Renal pelvis (tissue), 12 donors: ENCODE measurements around the gene CWH43. TPM values are rescaled to one million over a fixed set of nuclear protein-coding genes. Genes with fewer than 3 reads are reported as not detected.
"Not testable (repeated sequence)": the region's sequence is repeated elsewhere in the genome, so short reads cannot be mapped to it uniquely, and the experiment has no call there.

Source experiments
- DNase-seq: peaks from one replicate; pipeline ENCODE4 v3.0.0-alpha.2; 2013
- long read RNA-seq, 16 experiments: transcript quantifications; one replicate each; lab custom pipeline, GENCODE V29; 2026
- polyA plus RNA-seq, 3 donors: library from polyadenylated mRNA; unstranded; fragments of 120-200 nt; gene quantifications; one replicate each; pipeline ENCODE4 v1.2.1, GENCODE V29; 2013; ENCODE audit not compliant: insufficient read length in 3 of 3

The CWH43 gene
- polyA plus RNA-seq: 1 to 10 TPM; 4.8 to 8.0 (median 5.6) TPM
- long read RNA-seq, donor 1: 0 reads
- long read RNA-seq, donor 2, partial matches to known transcripts: 0 of 2 reads
- long read RNA-seq, donor 2, other reads (novel, unspliced or antisense): 0 of 2 reads
- long read RNA-seq, donor 3, partial matches to known transcripts: 0 of 1 reads
- long read RNA-seq, donor 3, other reads (novel, unspliced or antisense): 0 of 1 reads
- long read RNA-seq, donor 4, partial matches to known transcripts: 6 of 8 reads
- long read RNA-seq, donor 4, other reads (novel, unspliced or antisense): 0 of 8 reads
- long read RNA-seq, donor 5, partial matches to known transcripts: 0 of 2 reads
- long read RNA-seq, donor 5, other reads (novel, unspliced or antisense): 0 of 2 reads
- long read RNA-seq, donor 6: 0 reads
- long read RNA-seq, donor 7, partial matches to known transcripts: 0 of 1 reads
- long read RNA-seq, donor 7, other reads (novel, unspliced or antisense): 0 of 1 reads
- long read RNA-seq, donor 8: 0 reads
- long read RNA-seq, donor 9, partial matches to known transcripts: 12 of 14 reads
- long read RNA-seq, donor 9, other reads (novel, unspliced or antisense): 0 of 14 reads
- long read RNA-seq, donor 10, partial matches to known transcripts: 0 of 1 reads
- long read RNA-seq, donor 10, other reads (novel, unspliced or antisense): 0 of 1 reads
- long read RNA-seq, donor 11: 0 reads
- long read RNA-seq, donor 12, partial matches to known transcripts: 13 of 14 reads
- long read RNA-seq, donor 12, other reads (novel, unspliced or antisense): 0 of 14 reads
- long read RNA-seq, donor 13, partial matches to known transcripts: 0 of 1 reads
- long read RNA-seq, donor 13, other reads (novel, unspliced or antisense): 0 of 1 reads
- long read RNA-seq, donor 14, partial matches to known transcripts: 6 of 6 reads
- long read RNA-seq, donor 14, other reads (novel, unspliced or antisense): 0 of 6 reads
- long read RNA-seq, donor 15, partial matches to known transcripts: 0 of 1 reads
- long read RNA-seq, donor 15, other reads (novel, unspliced or antisense): 0 of 1 reads
- long read RNA-seq, donor 16, partial matches to known transcripts: 5 of 8 reads
- long read RNA-seq, donor 16, other reads (novel, unspliced or antisense): 0 of 8 reads

DNA sequence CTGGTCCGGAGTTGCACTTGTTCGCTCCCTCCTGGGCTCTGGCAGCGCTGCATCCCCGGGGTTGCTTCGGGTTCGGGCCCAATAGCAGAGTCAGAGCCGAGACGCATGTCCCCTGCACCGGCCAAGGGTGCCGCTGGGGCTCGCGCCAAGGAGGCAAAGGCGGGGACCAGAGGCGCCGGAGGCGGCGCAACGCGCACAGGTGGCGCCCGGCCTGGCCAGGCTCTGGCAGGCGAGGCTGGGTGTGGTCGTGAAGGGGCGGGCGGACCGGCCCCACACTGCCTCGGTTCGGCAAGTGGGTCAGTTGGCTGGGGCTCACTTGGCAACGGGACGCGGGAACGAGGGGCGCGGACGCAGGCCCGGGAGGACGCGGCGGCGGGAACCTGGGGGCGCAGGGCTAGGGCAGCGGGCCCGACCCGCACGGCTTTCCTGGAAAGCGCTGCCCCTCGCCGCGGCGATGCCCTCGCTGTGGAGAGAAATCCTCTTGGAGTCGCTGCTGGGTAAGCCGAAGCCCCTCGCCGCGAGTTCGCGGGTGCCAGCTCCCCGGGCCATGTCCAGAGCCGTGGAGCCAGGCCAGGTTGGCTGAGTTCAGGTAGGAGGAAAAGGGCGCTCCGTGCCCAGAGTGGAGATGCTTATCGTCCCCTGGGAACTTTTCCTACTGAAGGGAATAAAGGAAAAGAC is at the start of gene CWH43:
TSS of gene CWH43 (plus strand) at position 300 of the 678 bp plus-strand sequence. CDS start at position 455, 155 bp downstream.
- no peak for DNase-seq

DNA sequence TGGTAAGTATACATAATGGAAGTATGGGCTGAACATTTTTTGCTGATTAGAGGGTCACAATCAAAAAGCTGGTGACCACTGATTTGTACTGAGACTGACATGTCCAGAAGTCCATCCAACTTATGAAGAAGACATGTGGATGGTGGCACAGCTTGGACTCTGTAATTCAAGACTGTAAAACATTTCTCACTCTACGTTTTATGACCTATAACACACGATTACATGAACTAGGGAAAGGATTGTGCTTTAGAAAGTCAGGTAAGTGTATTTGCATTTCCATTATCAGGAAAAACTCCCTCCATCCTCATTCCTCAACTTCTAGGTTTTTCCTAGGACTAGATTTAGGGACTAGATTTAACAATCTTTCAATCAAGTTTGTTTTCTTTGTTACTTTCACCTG is 49.0 kb upstream of the CWH43 start:
- no peak for DNase-seq

DNA sequence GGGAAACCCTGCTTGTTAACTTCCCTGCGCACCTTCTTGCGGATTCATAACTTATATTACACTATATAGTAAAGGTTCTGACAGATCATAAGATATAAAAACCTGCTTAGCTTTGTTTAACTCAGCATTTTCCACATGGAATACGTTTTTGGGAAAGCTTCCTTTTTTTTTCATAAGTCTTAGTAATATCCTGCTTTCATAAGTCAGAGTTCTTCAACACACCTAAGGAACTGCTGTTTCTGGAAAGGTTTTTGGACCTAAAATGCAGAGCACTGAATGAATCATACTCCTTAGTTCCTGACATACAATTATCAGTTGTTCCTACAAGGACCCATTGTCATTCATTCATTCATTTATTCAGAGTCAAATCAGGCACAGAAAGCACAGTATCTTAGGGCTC is 47.2 kb upstream of the CWH43 start:
- no peak for DNase-seq

DNA sequence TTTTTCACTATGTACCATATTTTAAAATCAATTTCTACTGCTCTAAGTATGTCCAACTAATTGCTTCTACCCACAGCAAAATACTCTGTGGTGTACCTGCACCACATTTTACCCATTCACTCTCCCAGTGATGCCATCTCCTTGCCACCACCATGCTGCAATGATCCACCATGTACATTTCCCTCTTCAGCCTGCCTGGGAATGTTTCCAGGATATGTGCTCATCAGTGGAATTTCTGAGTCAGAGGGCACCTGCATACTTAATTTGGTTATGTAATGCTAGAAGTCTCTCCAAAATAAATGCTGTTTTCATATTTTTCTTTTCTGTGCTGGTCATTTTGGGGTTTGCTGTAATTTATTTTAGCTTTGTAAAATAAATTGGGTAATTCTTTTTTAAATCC is 46.3 kb upstream of the CWH43 start:
- DNase-seq: no peak

DNA sequence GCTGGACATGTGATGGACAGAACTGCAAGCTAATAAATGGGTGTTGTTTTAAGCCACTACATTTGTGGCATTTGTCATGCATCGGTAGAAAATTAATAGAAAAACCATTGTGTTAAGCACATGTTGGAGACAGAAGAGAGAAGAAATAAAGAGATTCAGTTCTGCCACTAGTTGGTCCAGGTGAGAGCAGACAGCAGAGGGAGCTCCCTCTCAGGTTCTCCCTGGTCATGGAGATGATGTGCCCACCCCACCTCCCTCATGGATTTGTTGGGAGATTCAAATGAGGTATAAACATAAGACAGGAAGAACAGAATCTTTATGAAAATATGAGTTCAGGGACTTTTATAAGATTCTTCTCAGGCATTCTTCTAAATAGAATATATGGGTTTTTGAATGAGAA is 42.7 kb upstream of the CWH43 start:
- no peak for DNase-seq

DNA sequence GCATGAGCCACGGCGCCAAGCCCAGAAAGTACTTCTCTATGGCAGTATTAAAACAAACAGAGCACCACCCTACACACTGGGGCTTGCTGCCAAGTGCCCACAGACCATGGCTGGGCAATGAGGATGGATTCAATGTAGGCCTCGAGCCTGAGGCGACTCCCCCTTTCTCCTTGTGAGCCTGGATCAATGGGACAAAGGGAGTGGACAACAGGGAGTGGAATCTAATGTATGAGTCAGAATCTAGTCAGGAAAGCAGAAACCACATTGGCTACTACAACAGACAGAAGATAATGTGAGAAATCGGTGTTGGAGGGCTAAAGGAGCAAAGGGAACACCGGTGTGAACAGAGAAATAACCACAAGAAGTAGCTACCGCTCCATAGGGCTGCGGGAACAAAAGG is 41.8 kb upstream of the CWH43 start:
- no peak for DNase-seq

- no peak for DNase-seq
Measured at GRCh38 chr4:48944756-48945241, 41.3 kb upstream of the CWH43 start.

DNA sequence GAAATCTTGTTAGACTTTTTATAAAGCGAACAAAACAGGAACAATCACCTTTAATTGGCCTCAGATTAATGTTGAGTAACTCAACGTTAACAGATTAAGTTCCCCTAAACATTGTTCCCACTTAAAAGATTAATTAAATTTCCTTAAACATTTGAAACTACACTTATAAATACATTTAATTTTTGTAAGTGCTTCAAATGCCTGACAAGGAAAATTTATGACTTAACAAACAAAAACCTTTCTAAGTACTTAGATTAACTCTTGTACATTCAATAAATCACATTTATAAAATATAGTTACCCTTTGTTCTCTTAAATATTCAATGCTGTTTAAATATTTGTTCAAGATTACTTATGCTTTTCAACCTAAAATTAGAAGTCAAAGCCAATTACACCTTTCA is 40.1 kb upstream of the CWH43 start:
- no peak for DNase-seq

DNA sequence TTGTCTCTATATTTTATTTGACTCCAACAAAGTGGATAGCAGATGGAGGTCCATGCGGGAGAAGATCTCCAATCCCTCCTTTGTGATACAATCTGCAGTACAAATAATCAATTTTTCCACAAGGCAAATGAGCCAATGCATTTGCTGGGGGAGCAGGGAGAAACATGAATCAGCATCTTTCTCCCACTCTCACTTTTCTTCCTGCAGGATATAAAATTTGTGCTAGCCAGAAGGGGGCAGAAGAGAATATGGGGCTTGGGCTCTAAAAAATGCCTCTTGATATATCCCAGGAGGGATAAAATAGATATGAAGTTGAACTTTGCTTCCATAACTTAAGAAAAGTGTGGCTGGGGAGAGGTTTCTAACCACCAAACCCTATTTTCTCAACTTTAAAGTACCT is 38.3 kb upstream of the CWH43 start:
- DNase-seq: no peak

GRCh38 chr4:48949086-48949485 is 37.0 kb upstream of the CWH43 start:
- no peak for DNase-seq

DNA sequence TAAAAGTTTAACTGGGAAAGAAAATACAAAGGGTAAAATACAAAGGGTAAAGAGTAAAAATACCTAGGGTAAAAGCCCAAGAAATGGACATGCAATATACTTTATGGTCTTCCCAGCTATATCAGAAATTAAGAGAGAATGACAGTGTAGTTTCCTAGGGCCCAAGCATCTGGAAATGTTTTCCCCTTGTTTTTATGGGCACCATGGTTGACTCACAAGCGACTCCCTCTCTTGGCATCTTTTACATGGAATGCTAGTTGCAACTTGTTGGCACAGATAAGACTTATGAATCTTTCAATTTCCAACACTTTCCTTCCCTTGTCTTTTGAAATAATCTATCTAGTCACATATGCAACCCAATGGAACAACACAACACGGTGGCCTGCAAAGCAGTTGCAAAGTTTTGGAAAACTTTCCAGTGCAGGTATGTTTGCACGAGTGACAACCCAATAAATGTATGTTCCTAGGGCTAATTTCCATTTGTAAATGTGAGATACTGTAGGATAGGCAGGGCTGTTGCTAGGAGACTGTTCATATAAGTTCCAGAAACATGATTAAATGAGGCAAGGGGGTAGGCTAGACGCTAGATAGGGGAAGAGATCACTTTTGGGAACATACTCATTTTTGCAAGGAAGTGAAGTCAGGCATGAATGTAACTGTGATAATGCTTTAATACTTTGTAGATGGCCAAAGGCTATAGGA is 36.4 kb upstream of the CWH43 start:
- DNase-seq: no peak

DNA sequence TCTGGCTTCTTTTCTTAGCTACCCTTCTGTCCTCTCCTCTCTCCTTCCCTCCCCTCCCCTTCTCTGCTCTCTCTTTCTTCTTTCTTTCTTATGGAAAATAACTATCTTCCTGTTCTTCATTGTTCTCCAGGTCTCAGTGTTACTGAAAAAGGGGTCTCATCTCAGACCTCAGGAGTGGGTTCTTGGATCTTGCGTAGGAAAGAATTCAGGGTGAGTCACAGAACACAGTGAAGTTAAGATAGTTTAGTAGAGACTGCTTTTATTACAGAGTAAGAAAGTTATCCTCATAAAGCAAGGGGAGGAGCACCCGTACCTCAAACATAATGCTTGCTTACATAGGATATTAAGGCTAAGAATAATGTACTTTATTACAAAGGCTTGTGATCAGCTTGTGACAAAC is 31.8 kb upstream of the CWH43 start:
- DNase-seq: no peak

- DNase-seq: not testable (repeated sequence)
Measured at GRCh38 chr4:48957366-48957765, 28.7 kb upstream of the CWH43 start.

DNA sequence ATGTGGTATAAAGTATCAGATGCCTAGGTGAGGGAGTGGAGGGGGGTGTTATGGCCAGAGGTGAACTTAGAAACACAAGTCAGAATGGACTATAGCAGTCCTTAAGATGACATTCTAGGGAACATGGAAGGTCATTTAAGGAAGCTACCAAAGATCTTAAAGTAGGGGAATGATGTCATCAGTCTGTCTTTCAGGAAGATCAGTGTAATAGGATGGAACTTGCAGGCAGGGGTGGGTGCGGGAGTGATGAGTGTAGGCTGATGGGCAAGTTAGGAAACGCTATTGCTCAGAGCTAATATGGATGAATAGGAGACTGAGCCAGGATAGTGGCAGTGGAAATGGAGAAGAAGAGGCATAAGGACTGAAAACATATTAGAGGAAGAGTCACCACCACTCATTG is 27.5 kb upstream of the CWH43 start:
- DNase-seq: no peak

DNA sequence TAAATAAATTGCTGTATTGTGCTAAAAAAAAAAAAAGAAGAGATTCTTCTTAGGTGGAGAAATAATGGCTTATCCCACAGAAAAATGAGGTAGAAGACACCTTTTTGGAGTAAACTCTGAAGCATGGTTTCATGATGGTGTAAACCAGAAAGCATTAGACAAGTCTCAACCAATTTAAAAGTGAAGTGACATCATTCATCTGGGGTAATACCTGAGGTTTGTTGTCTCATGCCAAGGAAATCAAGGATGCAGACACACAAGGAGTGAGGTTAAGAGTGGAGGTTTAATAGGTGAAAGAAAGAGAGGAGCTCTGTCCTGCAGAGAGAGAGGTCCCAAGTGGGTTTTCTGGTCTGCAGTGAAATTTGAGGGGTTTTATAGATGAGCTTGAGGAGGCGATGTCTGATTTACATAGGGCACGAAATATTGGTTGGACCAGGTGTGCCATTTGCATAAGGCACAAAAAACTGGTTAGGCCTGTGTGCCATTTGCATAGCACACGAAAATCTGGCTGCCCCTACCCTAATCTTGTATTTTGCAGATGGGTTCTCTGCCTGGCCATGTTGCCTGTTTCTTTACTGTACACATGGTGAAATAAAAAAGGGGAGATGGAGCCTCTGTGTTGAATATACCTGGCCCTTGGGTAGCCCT is 25.0 kb upstream of the CWH43 start:
- no peak for DNase-seq

- no peak for DNase-seq
Measured at GRCh38 chr4:48962636-48963035, 23.4 kb upstream of the CWH43 start.

DNA sequence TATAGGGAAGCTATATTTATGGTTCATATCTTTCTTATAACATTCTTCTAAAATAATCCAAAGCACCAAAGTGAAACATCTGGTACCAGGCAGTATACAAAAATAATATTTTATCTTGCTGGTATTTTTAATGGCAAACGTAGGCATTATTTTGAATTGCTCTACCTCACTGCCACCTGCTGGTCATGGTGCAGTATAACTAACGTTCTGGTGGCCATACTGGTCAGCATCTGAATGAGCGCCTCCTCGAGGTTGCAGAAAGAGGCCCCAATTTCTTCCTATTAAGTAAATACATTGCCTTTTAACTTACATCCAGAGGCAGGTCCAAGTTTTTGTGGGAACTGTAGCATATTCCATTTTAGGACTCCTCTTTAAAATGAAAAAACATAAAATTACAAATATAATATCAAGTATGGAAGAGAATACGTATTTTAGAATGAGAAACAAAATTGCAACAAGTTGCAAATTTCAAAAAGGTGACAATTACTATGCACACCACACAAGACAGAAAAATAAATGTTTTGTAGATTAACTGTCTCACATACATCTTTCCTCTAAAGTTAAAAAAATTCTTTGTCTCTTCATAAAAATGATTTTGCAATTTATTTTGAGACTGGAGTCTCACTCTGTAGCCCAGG is 22.9 kb upstream of the CWH43 start:
- peak; percentile 78 for DNase-seq

- DNase-seq: no peak
Measured at GRCh38 chr4:48967101-48967500, 19.0 kb upstream of the CWH43 start.

- DNase-seq: no peak
Measured at GRCh38 chr4:48967631-48968030, 18.4 kb upstream of the CWH43 start.

- no peak for DNase-seq
Measured at GRCh38 chr4:48968814-48969213, 17.3 kb upstream of the CWH43 start.
